ENCODE results near the gene AP5S1.

AP5S1 gene

DNA sequence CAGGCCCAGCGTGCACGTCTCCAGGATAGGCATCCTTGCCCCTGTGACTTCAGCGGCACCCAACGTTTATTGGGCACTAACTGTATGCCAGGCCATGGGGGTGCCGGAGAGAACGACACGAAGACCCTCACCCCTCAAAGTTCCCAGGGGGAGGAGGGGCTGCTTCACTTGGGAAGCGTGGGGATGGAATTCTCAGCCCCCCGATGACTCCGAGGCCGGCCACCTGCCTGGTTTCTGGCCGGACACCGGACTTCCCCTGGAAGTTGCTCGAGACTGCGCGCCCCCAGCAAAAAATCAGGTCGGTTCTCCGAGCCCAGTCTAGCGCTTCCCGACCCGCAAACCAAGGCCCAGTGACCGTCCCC lies 26.0 kb downstream of the AP5S1 start:
- DNase-seq (ENCODE audit: low read depth): no peak

DNA sequence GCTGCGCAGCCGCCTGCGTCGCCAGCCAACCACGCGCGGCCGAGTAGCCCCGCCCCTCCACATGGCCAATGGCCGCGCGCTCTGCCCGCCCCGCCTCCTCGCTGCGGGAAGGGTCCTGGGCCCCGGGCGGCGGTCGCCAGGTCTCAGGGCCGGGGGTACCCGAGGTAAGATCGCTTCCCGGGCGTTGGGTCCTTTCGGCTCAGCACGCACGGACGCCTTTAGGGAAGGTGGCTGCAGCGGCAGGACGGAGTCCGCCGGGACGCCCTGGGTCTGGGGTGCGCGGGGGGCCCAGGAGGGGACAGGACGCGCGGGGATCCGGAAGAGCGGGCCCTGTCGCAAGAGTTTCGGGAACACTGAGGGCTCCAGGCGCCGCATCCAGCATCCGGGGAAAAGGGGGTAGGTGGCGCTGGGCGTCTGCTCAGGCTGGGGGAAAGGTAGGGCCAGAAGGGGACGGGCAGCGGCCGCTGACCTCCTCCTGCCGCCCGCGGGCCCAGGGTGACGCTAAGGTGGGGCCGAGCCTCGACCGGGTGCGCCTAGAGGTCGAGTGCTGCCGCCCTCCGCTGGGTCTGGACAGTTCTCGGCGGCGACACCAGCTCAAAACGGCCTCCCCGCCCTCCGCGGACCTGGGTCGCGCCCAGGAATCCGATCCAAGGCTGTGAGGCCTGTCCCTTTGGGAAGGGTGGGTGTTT lies 26.5 kb downstream of the AP5S1 start, which contains the start of gene MAVS:
MAVS (plus strand) TSS at position 95 of the 689 bp plus-strand sequence. CDS start 7,791 bp downstream, outside the sequence.
- DNase-seq (ENCODE audit: low read depth): peak; percentile 53

GRCh38 chr20:3847429-3847940 lies 27.1 kb downstream of the AP5S1 start:
- peak; percentile 15 for DNase-seq (ENCODE audit: low read depth)

DNA sequence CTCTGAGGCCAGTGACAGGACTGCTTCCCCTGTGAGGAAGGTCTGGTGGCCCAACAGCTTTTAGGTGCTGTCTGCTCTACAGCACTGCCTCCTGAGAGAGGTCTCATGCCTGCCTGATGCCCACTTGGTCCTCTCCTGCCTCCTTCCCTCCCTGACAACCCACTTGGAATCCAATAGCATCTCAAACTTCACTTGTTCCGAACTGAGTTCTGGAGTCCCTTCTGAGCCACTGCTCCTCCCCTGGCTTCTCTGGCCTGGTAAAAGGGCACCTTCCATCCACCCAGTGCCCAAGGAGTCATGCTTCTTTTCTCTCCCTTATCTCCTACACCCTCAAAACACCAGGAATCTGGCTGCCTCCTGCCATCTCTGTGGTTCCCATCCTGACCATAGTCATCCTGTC lies 28.2 kb downstream of the AP5S1 start:
- no peak for DNase-seq (ENCODE audit: low read depth)

DNA sequence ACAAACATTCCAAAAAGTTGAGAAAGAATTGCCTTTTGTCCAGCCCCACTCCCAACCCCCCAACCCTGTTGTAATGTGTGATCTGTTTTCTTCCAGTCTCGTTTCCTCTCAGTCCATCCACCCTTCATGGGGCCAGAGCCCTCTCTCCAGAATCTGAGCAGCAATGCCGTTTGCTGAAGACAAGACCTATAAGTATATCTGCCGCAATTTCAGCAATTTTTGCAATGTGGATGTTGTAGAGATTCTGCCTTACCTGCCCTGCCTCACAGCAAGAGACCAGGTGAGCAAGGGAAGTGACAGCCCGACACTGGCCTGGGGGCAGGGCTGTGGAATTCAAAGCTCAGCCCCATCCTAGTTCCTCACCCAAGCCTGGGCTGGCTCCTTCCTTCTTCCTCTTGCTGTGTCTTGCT lies 34.1 kb downstream of the AP5S1 start:
- DNase-seq (ENCODE audit: low read depth): no peak

DNA sequence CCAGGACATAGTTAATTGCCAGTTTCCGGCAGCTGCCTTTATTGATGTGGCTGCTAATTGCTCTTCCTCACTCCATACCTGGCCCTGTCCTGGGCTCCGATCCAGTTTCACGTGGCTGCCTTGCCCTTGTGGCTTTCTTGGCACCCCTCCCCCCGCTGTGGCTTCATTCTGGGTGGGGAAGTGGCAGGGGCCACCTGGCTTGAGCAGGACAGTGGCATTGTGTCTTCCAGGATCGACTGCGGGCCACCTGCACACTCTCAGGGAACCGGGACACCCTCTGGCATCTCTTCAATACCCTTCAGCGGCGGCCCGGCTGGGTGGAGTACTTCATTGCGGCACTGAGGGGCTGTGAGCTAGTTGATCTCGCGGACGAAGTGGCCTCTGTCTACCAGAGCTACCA lies 37.1 kb downstream of the AP5S1 start:
- no peak for DNase-seq (ENCODE audit: low read depth)

DNA sequence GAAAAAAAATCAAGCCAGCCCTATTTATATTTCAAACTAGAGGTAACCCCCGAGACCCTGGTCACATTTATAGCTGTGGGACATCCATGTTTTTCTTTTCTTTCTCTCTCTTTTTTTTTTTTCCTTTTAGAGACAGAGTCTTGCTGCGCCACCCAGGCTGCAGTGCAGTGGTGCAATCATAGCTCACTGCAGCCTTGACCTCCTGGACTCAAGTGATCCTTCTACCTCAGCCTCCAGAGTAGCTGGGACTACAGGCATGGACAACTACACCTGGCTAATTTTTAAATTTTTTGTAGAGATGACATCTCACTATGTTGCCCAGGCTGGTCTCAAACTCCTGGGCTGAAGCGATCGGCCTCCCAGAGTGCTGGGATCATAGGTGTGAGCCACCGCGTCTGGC lies 38.3 kb downstream of the AP5S1 start:
- DNase-seq (ENCODE audit: low read depth): no peak

DNA sequence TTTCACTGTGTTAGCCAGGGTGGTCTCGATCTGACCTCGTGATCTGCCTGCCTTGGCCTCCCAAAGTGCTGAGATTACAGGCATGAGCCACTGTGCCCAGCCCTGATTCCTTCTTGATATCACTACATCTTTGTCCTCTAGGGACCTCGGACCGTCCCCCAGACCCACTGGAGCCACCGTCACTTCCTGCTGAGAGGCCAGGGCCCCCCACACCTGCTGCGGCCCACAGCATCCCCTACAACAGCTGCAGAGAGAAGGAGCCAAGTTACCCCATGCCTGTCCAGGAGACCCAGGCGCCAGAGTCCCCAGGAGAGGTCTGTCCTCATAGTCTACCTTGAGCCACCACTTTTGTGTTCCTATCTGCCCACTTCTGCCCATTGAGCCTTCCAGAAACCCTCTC lies 40.8 kb downstream of the AP5S1 start:
- no peak for DNase-seq (ENCODE audit: low read depth)

GRCh38 chr20:3862333-3862732 lies 42.0 kb downstream of the AP5S1 start:
- DNase-seq (ENCODE audit: low read depth): no peak

GRCh38 chr20:3863317-3863716 lies 43.0 kb downstream of the AP5S1 start:
- DNase-seq (ENCODE audit: low read depth): no peak

- no peak for DNase-seq (ENCODE audit: low read depth)
Measured at GRCh38 chr20:3864518-3864917, 44.2 kb downstream of the AP5S1 start.

DNA sequence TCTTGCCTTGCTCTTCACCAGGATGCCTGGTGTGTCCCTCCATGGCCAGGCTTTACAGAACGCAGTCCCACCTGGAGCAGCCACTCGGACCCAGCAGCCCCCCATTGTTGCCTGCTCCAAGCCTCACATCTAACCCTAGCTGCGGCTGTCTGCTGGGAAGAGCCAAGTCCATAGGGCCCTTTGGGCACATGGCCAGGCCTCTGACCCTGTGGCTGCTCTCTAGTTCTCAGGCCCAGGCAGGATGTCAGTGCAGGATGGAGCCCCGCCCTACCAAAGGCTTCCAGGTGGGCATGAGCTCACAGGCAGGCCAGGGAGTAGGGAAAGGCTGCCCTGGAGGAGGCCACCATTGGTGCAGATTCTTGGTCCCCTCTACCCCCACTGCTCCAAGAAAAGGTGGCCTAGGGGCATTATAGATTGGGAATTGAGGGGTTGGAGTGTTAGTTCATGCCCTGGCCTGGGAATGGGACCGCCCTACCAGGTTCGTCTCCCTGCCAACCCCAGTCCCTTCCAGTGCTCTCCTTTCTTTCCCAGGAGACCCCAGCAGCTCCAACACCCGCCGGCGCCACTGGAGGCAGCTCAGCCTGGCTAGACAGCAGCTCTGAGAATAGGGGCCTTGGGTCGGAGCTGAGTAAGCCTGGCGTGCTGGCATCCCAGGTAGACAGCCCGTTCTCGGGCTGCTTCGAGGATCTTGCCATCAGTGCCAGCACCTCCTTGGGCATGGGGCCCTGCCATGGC lies 45.0 kb downstream of the AP5S1 start:
- no peak for DNase-seq (ENCODE audit: low read depth)

DNA sequence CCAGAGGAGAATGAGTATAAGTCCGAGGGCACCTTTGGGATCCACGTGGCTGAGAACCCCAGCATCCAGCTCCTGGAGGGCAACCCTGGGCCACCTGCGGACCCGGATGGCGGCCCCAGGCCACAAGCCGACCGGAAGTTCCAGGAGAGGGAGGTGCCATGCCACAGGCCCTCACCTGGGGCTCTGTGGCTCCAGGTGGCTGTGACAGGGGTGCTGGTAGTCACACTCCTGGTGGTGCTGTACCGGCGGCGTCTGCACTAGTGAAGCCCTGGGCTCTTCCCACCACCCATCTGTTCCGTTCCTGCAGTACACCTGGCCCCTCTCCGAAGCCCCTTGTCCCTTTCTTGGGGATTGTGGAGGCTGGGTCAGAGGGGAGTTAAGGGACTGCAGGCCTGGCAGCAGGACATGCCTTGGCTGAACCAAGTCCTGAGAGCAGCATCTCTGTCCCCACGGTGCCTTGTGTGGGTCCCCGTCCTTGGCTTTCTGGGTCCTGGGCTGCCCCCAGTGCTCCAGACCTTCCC lies 45.6 kb downstream of the AP5S1 start:
- no peak for DNase-seq (ENCODE audit: low read depth)

GRCh38 chr20:3866464-3866863 lies 46.1 kb downstream of the AP5S1 start:
- DNase-seq (ENCODE audit: low read depth): no peak

DNA sequence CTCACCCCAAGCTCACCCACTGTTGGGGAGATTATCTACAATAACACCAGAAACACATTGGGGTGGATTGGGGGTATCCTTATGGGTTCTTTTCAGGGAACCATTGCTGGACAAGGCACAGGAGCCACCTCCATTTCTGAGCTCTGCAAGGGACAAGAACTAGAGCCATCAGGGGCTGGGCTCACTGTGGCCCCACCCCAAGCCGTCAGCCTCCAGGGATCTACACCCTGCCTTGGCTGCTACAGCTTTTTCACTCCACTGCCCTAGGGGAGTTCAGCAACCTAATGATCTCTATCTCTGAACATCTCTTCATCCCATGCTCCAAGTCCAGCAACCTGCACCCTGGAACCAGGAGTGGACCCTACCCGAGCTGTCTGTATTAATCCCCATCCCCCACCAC lies 47.5 kb downstream of the AP5S1 start:
- DNase-seq (ENCODE audit: low read depth): no peak

- DNase-seq (ENCODE audit: low read depth): no peak
Measured at GRCh38 chr20:3869839-3870634, 49.7 kb downstream of the AP5S1 start.

- no peak for DNase-seq (ENCODE audit: low read depth)
Measured at GRCh38 chr20:3871550-3872265, 51.4 kb downstream of the AP5S1 start.

DNA sequence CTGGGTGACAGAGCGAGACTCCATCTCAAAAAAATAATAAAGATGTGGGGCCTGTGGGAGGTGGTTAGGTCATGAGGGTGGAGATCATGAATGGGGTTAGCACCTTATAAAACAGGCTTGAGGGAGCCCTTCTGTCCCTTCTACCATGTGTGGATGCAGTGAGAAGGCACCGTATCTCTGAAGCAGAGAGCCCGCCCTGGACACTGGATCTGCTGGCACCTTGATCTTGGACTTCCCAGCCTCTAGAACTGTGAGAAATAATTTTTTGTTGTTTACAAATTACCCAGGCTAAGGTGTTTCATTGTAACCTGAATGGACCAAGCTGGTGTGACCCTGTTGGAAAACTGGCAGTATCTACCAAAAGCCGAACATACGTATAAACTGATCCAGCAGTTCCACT lies 53.2 kb downstream of the AP5S1 start:
- DNase-seq (ENCODE audit: low read depth): no peak

GRCh38 chr20:3874194-3874844 lies 54.0 kb downstream of the AP5S1 start:
- DNase-seq (ENCODE audit: low read depth): no peak

DNA sequence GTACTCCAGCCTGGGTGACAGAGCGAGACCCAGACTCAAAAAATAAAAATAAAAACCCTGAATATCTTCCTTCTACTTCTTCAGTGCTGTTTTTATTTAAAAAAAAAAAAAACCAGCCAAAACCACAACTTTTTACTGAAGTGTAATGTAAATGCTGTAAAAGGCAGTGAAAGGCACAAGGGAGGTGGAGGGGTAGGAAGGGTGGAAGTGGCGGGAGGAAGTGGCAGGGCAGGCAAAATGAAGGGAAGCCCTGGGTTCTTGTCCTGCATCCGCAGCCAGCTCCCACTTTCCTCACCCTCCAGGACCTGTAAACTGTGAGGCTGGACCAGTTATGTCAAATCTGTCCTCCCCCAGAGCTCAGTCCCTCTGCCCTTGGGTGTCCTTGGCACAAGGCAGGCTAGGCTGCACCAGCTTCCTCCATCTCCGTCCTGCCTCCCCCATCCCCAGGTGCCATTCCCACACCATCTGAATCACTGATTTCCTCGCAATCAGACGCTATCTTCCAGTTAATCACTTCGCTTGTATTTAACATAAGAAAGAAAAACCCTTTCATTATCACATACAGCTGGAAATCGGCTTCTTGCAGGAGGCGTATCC lies 55.1 kb downstream of the AP5S1 start:
- no peak for DNase-seq (ENCODE audit: low read depth)

GRCh38 chr20:3876000-3876399 lies 55.7 kb downstream of the AP5S1 start:
- DNase-seq (ENCODE audit: low read depth): no peak
